Measurements from ENCODE around the gene LRMDA. TPM values are rescaled to one million over a fixed set of nuclear protein-coding genes. Genes with fewer than 3 reads are reported as not detected.

Gene LRMDA
- total RNA-seq, 6 donors from 2014 or later: 12.8 to 185 (median 18.1) TPM

- H3K4me3 ChIP-seq: no peak overlapping the region
- H3K36me3 ChIP-seq: no peaks in the 10 kb centered on the region
- H3K4me1 ChIP-seq: peaks cover 0 to 2% (median 0%) of the 10 kb centered on the region in 4 donors
- ATAC-seq (ENCODE audit: low FRiP score in 2 of 2): no peak
- no peaks in the 10 kb centered on the region for H3K9me3 ChIP-seq
- TF ChIP-seq, protein P1, sequence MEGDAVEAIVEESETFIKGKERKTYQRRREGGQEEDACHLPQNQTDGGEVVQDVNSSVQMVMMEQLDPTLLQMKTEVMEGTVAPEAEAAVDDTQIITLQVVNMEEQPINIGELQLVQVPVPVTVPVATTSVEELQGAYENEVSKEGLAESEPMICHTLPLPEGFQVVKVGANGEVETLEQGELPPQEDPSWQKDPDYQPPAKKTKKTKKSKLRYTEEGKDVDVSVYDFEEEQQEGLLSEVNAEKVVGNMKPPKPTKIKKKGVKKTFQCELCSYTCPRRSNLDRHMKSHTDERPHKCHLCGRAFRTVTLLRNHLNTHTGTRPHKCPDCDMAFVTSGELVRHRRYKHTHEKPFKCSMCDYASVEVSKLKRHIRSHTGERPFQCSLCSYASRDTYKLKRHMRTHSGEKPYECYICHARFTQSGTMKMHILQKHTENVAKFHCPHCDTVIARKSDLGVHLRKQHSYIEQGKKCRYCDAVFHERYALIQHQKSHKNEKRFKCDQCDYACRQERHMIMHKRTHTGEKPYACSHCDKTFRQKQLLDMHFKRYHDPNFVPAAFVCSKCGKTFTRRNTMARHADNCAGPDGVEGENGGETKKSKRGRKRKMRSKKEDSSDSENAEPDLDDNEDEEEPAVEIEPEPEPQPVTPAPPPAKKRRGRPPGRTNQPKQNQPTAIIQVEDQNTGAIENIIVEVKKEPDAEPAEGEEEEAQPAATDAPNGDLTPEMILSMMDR (IDR thresholded peaks at IDR 0.05): no peak
- TF ChIP-seq EP300 (IDR thresholded peaks at IDR 0.05) (no peak), POLR2AphosphoS5 (IDR thresholded peaks at IDR 0.05) (no peak), POLR2A (IDR thresholded peaks at IDR 0.05) (no peak)
- DNase-seq: no peak
- H3K27me3 ChIP-seq: no peaks in the 10 kb centered on the region
- H3K27ac ChIP-seq: no peak overlapping the region
- 71 to 77% methylated on average over 6 of the region's 6 CpGs for WGBS, 2 donors
Measured at GRCh38 chr10:75646916-75647315, 215.5 kb downstream of the LRMDA start.

DNA sequence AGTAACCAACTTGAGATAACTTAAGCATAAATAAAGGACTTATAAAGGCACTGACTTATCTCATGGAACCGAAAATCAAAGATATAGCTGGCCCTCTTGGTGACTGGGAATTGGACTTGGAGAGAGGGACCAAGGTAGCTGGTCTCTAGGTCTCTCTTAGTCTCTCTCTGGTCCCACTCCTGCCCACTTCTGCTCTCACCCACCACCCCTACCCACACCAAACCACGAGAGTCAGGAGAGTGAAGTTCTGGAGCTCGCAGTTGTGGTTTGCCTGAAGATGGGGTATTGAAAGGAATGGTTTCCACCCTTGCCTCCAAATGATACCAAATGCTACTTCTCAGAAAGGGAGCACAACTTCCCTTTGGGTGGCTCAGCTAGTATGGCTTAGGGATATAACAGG, 216.3 kb downstream of the LRMDA start:
- Histone ChIP-seq H3K4me3 (no peak overlapping the region), H3K27ac (no peak overlapping the region), H3K36me3 (no peaks in the 10 kb centered on the region), H3K4me1 (peaks cover 0 to 2% (median 0%) of the 10 kb centered on the region in 4 donors), H3K27me3 (no peaks in the 10 kb centered on the region), H3K9me3 (no peaks in the 10 kb centered on the region)
- WGBS, 2 donors: 83 to 90% methylated on average over 3 of the region's 3 CpGs
- ATAC-seq (ENCODE audit: low FRiP score in 2 of 2) (no peak), DNase-seq (no peak)
- TF ChIP-seq, protein P1 (IDR thresholded peaks at IDR 0.05): no peak
- no peak for TF ChIP-seq POLR2A (IDR thresholded peaks at IDR 0.05)

GRCh38 chr10:75648351-75648750, 216.9 kb downstream of the LRMDA start:
- WGBS, 2 donors: 70 to 74% methylated on average over 3 of the region's 3 CpGs
- TF ChIP-seq, protein P1 (IDR thresholded peaks at IDR 0.05): no peak
- TF ChIP-seq POLR2AphosphoS5 (IDR thresholded peaks at IDR 0.05) (no peak), POLR2A (IDR thresholded peaks at IDR 0.05) (no peak), EP300 (IDR thresholded peaks at IDR 0.05) (no peak)
- ATAC-seq (ENCODE audit: low FRiP score in 2 of 2): no peak

GRCh38 chr10:75648854-75649253, 217.4 kb downstream of the LRMDA start:
- DNase-seq: no peak
- no peak for ATAC-seq (ENCODE audit: low FRiP score in 2 of 2)
- Histone ChIP-seq H3K9me3 (no peaks in the 10 kb centered on the region), H3K4me1 (peaks cover 0 to 2% (median 0%) of the 10 kb centered on the region in 4 donors), H3K4me3 (no peak overlapping the region), H3K27ac (no peak overlapping the region), H3K27me3 (no peaks in the 10 kb centered on the region), H3K36me3 (no peaks in the 10 kb centered on the region)
- WGBS, 2 donors: 42% methylated on average over 2 of the region's 2 CpGs
- TF ChIP-seq POLR2AphosphoS5 (IDR thresholded peaks at IDR 0.05) (no peak), EP300 (IDR thresholded peaks at IDR 0.05) (no peak), POLR2A (IDR thresholded peaks at IDR 0.05) (no peak)
- TF ChIP-seq, protein P1 (IDR thresholded peaks at IDR 0.05): no peak

More at GRCh38 chr10:75648351-75648750, 216.9 kb downstream of the LRMDA start:
- no peak for DNase-seq
- Histone ChIP-seq H3K27ac (no peak overlapping the region), H3K4me1 (peaks cover 0 to 2% (median 0%) of the 10 kb centered on the region in 4 donors), H3K27me3 (no peaks in the 10 kb centered on the region), H3K36me3 (no peaks in the 10 kb centered on the region), H3K9me3 (no peaks in the 10 kb centered on the region), H3K4me3 (no peak overlapping the region)

- no peak for DNase-seq
- no peaks in the 10 kb centered on the region for H3K27me3 ChIP-seq
- H3K9me3 ChIP-seq: no peaks in the 10 kb centered on the region
- no peak for ATAC-seq (ENCODE audit: low FRiP score in 2 of 2)
- TF ChIP-seq POLR2A (IDR thresholded peaks at IDR 0.05): no peak
- no peak for TF ChIP-seq POLR2AphosphoS5 (IDR thresholded peaks at IDR 0.05)
- TF ChIP-seq EP300 (IDR thresholded peaks at IDR 0.05): no peak
- TF ChIP-seq, protein P1 (IDR thresholded peaks at IDR 0.05): no peak
- H3K4me1 ChIP-seq: peaks cover 0 to 8% (median 0%) of the 10 kb centered on the region in 4 donors
- no peaks in the 10 kb centered on the region for H3K36me3 ChIP-seq
- no peak overlapping the region for H3K27ac ChIP-seq
- H3K4me3 ChIP-seq: no peak overlapping the region
- 47 to 56% methylated on average over 1 of the region's 1 CpG for WGBS, 2 donors
Measured at GRCh38 chr10:75649466-75649865, 218.0 kb downstream of the LRMDA start.
